ENCODE data around the gene CERS6.
"Not testable (repeated sequence)": the region's sequence is repeated elsewhere in the genome, so short reads cannot be mapped to it uniquely, and the experiment has no call there.

The CERS6 gene

DNA sequence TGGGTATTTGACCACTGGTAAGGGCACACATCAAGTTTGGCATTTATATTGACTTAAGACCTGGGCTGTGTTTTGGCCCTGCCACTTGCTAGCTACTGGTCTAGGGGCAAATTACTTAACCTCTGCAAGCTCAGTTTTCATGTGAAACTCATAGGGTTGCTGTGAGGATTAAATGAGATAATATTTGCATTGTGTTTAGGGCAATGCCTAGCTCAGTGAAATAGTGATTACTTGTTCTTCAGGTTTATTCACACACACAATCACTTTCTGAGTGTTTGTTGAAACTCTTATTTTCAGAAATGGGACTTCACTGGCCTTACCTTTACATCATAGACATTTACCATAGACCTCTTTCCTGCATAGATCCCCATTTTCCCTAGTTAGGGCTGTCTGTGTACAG, 12.3 kb downstream of the CERS6 start:
- no peak for DNase-seq (ENCODE audit: low read depth)

GRCh38 chr2:168469281-168469988, 13.4 kb downstream of the CERS6 start:
- DNase-seq (ENCODE audit: low read depth) = no peak

GRCh38 chr2:168470320-168471162, 14.5 kb downstream of the CERS6 start:
- DNase-seq (ENCODE audit: low read depth) = no peak

GRCh38 chr2:168471163-168471475, 15.0 kb downstream of the CERS6 start:
- no peak for DNase-seq (ENCODE audit: low read depth)

- no peak for DNase-seq (ENCODE audit: low read depth)
These were observed 19.6 kb downstream of the CERS6 start for GRCh38 chr2:168475636-168476035.

GRCh38 chr2:168478206-168478605, 22.1 kb downstream of the CERS6 start:
- DNase-seq (ENCODE audit: low read depth) = no peak

- DNase-seq (ENCODE audit: low read depth) = no peak
These were observed 24.3 kb downstream of the CERS6 start for GRCh38 chr2:168480356-168480755.

DNA sequence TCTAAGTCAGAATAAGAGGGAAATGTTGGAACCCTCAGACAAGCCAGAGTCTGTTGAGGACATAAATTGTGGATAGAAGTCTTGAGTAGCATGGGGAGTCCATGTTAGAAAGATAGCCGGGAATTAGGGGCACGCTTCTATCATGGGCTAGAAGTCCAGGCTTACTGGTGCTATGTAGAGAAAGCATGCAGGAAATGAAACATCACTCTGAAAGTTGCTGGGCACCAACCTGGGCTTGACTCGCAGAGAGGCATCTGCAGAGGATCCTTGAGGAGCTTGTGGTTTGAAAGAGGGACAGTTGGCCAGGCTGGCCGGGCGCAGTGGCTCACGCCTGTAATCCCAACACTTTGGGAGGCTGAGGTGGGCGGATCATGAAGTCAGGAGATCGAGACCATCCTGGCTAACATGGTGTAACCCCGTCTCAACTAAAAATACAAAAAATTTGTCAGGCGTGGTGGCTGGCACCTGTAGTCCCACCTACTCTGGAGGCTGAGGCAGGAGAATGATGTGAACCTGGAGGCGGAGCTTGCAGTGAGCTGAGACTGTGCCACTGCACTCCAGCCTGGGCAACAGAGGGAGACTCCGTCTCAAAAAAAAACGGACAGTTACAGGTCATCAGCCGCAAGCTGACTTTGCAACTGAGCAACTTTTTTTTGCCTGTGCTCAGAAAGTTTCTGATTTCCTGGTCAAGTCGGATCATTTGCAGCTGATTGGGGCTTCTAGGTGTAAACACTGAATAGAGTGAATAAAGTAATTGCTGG, 24.9 kb downstream of the CERS6 start:
- DNase-seq (ENCODE audit: low read depth) = no peak

DNA sequence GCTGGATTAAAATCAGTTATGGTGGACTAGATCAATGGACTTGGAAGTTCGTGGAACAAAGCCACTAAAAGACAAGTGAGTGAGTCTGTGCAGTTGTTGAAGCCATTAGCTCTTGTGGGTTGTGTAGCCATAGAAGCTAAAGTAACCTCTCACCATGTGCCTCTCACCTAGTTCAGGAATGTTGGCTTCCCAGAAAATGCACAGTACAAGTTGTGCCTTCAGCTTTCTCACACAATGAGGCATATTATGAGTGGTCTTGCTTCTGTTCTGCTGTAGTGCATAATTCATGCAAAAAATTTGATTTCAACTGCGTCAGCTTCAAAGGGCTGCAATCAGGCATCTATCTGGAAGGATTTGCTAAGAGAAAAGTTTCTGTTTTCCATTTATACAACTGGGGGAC, 26.2 kb downstream of the CERS6 start:
- DNase-seq (ENCODE audit: low read depth) = no peak

DNA sequence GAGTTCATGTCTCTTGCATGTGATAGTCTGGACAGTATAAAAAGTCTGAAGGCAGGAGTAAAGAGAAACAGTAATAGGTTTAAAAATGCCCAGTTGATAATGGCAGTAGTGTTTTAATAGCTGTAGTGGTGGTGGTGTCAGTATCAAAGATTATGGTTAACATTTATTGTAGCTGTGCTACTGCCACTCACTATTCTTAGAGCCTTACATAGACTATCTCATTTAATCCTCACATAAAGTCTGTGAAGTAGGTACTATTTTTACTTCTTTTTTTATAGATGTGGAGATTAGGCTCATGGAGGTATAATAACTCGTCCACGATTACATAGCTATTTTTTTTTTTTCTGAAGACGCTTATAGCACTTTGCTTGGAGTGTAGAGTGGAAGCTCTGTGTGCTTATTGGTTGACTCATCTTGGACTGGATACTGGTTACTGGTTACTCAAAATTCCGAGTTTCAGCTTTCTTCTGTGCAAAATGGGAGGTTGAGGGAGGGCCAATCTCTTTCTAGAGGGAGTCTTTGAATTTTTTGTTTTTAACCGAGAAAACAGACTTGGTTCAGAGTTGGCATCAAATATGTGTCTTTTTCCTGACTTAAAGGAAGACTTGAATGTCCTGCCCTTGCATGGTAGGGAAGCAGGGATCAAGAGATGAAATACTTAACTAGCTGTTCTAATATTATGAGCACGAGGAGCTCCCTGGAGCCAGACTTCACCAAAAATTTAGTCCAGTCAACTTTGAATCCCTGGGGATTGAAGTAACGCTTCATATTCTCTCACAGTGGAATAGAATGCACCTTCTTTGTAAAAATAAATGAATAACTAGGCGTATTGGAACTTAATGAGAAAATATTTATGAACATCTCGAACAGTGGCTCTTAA, 27.1 kb downstream of the CERS6 start:
- no peak for DNase-seq (ENCODE audit: low read depth)

DNA sequence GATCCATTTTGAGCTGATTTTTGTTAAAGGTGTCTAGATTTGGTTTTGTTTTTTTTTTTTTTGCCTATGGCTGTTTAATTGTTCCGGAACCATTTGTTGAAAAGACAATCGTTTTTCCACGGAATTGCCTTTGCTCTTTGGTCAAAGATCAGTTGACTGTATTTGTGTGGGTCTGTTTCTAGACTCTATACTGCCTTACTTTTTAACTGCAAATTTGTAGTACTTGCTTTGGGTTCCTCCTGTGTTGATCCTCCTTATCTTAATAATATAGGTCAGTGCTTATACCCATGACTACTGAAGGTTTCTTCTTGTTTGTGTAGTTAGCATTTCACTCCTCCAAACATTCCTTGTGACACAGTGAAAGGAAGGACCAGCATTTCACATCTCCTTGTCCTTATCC, 30.4 kb downstream of the CERS6 start:
- DNase-seq (ENCODE audit: low read depth) = no peak

DNA sequence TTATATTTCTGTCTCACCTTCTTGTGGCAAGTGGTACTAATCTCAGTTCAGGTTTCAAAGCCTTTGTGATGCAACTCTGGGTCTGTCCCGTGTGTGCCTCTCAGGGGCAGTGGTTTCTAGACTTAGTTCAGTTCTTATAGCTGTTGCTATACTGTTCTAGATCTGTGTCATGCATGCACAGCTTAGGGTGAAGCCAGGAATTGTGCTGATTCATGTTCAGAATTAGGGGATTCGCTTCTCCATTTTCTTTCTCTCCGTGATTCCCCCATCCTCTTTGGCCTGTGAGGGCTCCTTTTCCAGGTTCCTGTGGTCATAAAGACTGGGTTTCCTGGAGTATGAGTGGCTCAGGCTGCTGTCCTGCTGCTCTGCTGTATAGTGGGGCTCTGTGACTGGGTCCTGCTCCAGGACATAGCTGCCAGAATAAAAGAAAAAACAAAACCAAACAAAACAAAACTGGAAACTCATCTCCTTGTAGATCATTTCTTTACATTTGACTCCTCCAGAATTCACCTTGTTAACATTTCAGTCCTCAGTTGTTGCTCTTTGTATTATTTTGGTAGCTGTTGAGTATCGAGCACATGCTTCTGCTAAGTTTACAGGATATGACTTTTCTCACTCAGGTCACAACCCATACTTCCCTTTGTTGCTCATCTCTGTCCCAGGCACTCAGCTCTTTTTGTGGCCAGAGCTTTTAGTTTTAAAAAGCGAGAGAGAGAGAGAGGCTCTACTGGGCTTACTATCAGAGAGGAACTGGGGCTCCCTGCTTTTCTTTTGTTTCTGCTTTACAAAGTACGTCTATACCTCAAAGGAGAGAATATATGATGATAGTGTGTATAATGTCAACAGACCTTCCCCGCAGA, 34.2 kb downstream of the CERS6 start:
- peak; percentile 36 for DNase-seq (ENCODE audit: low read depth)

DNA sequence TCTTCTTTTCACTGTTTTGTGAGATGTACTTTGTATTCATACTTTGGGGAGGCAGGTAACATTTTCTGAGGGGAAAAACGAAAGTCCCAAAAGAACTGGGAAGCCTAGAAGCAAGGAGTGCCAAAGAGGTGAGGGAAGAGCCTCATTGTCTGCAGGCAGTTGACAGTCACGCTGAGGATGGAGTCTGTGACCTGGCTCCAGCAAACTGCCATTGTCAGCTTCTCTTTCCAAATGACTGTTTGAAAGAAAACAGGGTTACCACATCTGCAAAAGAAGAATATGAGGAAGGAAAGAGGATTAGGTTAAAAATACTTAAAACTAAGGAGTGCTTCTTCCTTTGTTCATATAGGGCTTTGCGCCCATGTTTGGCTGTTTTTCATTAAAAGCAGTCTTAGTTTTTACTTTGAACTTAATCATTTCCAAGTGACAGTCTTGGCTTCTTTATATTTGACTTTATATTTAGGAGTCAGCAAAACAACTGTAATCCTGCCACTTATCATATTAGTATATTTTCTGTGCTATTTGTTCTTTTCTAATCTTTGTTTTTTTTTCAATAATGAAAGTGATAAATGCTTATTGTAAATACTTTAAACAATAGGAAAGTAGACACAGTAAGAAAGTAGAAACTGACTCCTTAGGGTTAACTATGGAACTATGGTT, 35.0 kb downstream of the CERS6 start:
- no peak for DNase-seq (ENCODE audit: low read depth)

- not testable (repeated sequence) for DNase-seq (ENCODE audit: low read depth)
These were observed 35.7 kb downstream of the CERS6 start for GRCh38 chr2:168491728-168492127.

DNA sequence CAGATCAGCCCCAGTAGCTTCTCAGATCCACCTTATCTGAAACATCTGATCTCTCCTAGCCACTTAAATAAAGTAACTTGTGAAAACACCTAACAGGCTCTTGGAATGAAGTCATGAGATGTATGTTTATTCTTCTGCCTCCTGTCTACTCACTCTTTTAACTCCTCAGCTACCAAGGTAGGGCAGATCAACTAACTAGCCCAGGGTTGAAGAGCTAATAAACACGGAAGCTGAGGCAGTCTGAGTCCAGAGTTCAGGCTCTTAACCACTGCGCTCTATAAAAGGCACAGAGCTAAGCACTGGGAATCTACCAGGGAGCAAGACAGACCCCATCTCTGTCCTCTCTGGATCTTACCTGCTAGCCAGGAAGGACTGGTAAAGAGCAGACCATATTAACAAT, 37.1 kb downstream of the CERS6 start:
- DNase-seq (ENCODE audit: low read depth) = not testable (repeated sequence)

DNA sequence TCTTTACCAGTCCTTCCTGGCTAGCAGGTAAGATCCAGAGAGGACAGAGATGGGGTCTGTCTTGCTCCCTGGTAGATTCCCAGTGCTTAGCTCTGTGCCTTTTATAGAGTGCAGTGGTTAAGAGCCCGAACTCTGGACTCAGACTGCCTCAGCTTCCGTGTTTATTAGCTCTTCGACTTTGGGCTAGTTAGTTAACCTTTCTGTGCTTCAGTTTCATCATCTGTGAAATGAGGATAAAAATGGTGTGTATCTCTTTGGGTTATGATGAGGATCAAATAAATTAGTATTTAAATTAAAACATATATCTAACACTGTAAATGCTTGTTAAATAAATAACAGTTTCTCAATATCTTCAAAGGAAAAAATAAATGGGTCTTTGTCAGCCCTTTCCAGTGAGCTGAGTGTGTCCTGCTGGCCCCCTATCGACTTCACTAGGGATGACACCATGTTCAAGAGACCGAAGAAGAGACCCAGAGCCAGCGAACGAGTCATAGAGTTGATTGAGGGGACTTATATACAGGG, 38.2 kb downstream of the CERS6 start:
- no peak for DNase-seq (ENCODE audit: low read depth)

DNA sequence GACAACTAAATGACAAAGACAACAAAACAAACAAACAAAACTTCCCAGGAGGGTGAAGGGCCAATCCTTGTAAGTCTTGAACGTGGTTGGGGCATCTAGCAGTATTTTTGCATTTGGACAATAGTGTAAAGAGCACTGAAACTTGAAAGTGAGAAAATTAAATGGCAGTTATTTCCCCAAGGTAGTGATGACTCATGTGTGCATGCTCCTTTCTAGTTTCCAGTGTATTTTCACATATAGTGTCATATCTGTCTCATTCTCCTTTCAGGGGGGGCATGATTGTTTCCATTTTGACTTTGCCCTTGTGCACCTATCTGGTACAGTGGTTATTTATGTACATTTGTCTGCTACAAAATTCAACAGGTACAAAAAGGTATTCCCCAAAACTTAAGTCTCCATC, 39.5 kb downstream of the CERS6 start:
- no peak for DNase-seq (ENCODE audit: low read depth)

- DNase-seq (ENCODE audit: low read depth) = no peak
These were observed 40.8 kb downstream of the CERS6 start for GRCh38 chr2:168496906-168497305.

GRCh38 chr2:168499500-168499899, 43.4 kb downstream of the CERS6 start:
- DNase-seq (ENCODE audit: low read depth) = no peak

- no peak for DNase-seq (ENCODE audit: low read depth)
These were observed 44.4 kb downstream of the CERS6 start for GRCh38 chr2:168500516-168500915.
